Stromal cell of bone marrow (primary cell): ENCODE data around the gene ELFN1.

Experiments used
- DNase-seq: peaks from one replicate; pipeline ENCODE4 v3.0.0-alpha.2; 2012; ENCODE audit warnings: low read depth

ELFN1 gene

GRCh38 chr7:1669954-1670893 lies at the start of gene ELFN1:
TSS of gene ELFN1 (plus strand) at chr7:1670277. CDS start at chr7:1744597, 74,320 bp downstream.
- DNase-seq = no peak

- DNase-seq = no peak
These were observed 49.2 kb upstream of the ELFN1 start for GRCh38 chr7:1620835-1621234.

GRCh38 chr7:1621718-1622117 lies 48.4 kb upstream of the ELFN1 start:
- DNase-seq = no peak

- DNase-seq = no peak
These were observed 47.6 kb upstream of the ELFN1 start for GRCh38 chr7:1622441-1622840.

- DNase-seq = no peak
These were observed 46.3 kb upstream of the ELFN1 start for GRCh38 chr7:1623810-1624209.

GRCh38 chr7:1624999-1625927 lies 44.8 kb upstream of the ELFN1 start:
- no peak for DNase-seq

GRCh38 chr7:1626769-1627168 lies 43.3 kb upstream of the ELFN1 start:
- DNase-seq = no peak

- no peak for DNase-seq
These were observed 39.3 kb upstream of the ELFN1 start for GRCh38 chr7:1630700-1631336.

- DNase-seq = no peak
These were observed 38.4 kb upstream of the ELFN1 start for GRCh38 chr7:1631678-1632077.

GRCh38 chr7:1632506-1632905 lies 37.6 kb upstream of the ELFN1 start:
- DNase-seq = no peak

GRCh38 chr7:1632916-1633785 lies 36.9 kb upstream of the ELFN1 start:
- no peak for DNase-seq

- no peak for DNase-seq
These were observed 34.7 kb upstream of the ELFN1 start for GRCh38 chr7:1635401-1635800.

- no peak for DNase-seq
These were observed 32.9 kb upstream of the ELFN1 start for GRCh38 chr7:1637155-1637554.

GRCh38 chr7:1638215-1638661 lies 31.8 kb upstream of the ELFN1 start:
- DNase-seq = peak; percentile 15

- no peak for DNase-seq
These were observed 31.0 kb upstream of the ELFN1 start for GRCh38 chr7:1639071-1639470.

- no peak for DNase-seq
These were observed 30.4 kb upstream of the ELFN1 start for GRCh38 chr7:1639532-1640175.

GRCh38 chr7:1640376-1641172 lies 29.5 kb upstream of the ELFN1 start:
- no peak for DNase-seq

- no peak for DNase-seq
These were observed 28.9 kb upstream of the ELFN1 start for GRCh38 chr7:1641173-1641572.

GRCh38 chr7:1641661-1642260 lies 28.3 kb upstream of the ELFN1 start:
- DNase-seq = no peak
